ENCODE results near the gene APOO. TPM values are rescaled to one million over a fixed set of nuclear protein-coding genes. Genes with fewer than 3 reads are reported as not detected.

APOO gene
- total RNA-seq = 4.1 and 5.2 TPM in 2 replicates

GRCh38 chrX:23907498-23908218 is at the start of gene APOO, which contains the start of gene CXorf58:
Gene APOO (minus strand): TSS chrX:23907938. CDS start chrX:23907702, 236 bp downstream.
Gene CXorf58 (plus strand): TSS chrX:23908006. CDS start chrX:23910303, 2,297 bp downstream.

Other genes with a start within 250 kb of the APOO start
- gene PRDX4, start 240.4 kb downstream of the APOO start, total RNA-seq = 145 and 168 TPM in 2 replicates
- gene ACOT9, start 164.7 kb downstream of the APOO start, total RNA-seq = 84.7 and 93.3 TPM in 2 replicates
- gene SAT1, start 124.8 kb downstream of the APOO start, total RNA-seq = 208 and 366 TPM in 2 replicates
- under 0.01 TPM in 1 of 2 replicates, not detected in the other for gene CXorf58, start 68 bp upstream of the APOO start, total RNA-seq
- 9.5 and 11.5 TPM in 2 replicates for gene KLHL15, start 119.2 kb upstream of the APOO start, total RNA-seq
- gene EIF2S3, start 147.0 kb upstream of the APOO start, total RNA-seq = 256 and 398 TPM in 2 replicates
- 46.8 and 74.9 TPM in 2 replicates for gene ZFX, start 241.8 kb upstream of the APOO start, total RNA-seq

Measured in dermis lymphatic vessel endothelial cell (primary cell).